Right atrium auricular region (tissue), 2 donors: ENCODE data around the gene CPA3. TPM values are rescaled to one million over a fixed set of nuclear protein-coding genes. Genes with fewer than 3 reads are reported as not detected.

Experiments used
- DNase-seq: peaks from one replicate; pipeline ENCODE4 v3.0.0-alpha.2; 2019; ENCODE audit warnings: low spot score
- H3K27ac ChIP-seq, 2 donors: fragments of 200-600 bp; sonication (generic); 1 replicate in 1 of 2; 2 replicates in 1 of 2; pipeline ENCODE4 v1.5.1; 2016 to 2019
- H3K27me3 ChIP-seq, 2 donors: fragments of 200-600 bp; sonication (generic); one replicate each; pipeline versions ENCODE4 v1.5.1 to v1.6.0; 2017 to 2019
- H3K36me3 ChIP-seq: fragments of 200-600 bp; sonication (generic); one replicate; pipeline ENCODE4 v1.5.1; 2016
- H3K4me1 ChIP-seq, 2 donors: fragments of 200-600 bp; sonication (generic); one replicate each; pipeline versions ENCODE4 v1.5.1 to v1.6.0; 2017 to 2019
- H3K4me3 ChIP-seq, 2 donors: fragments of 200-600 bp; sonication (generic); 1 replicate in 1 of 2; 2 replicates in 1 of 2; pipeline ENCODE4 v1.5.1; 2017 to 2019; ENCODE audit warnings: mild to moderate bottlenecking in 1 of 2, moderate library complexity in 1 of 2
- H3K9me3 ChIP-seq, 2 donors: fragments of 200-600 bp; sonication (generic); one replicate each; pipeline ENCODE4 v1.5.1; 2019
- total RNA-seq, 2 donors: library from RNA; depleted of rRNA; stranded (reverse); fragments of >200 nt; gene quantifications; one replicate each; pipeline ENCODE4 v1.1.0, GENCODE V29; 2016
- TF ChIP-seq, protein P1 (sequence below), 2 donors: fragments of 200-600 bp; sonication (generic); IDR thresholded peaks; one replicate each; pipeline ENCODE4 v1.5.1; 2019; ENCODE audit warnings: antibody characterized with exemption in 2 of 2

CPA3 gene
- total RNA-seq, 2 donors from 2014 or later, result 1.3 to 5.1 TPM

DNA sequence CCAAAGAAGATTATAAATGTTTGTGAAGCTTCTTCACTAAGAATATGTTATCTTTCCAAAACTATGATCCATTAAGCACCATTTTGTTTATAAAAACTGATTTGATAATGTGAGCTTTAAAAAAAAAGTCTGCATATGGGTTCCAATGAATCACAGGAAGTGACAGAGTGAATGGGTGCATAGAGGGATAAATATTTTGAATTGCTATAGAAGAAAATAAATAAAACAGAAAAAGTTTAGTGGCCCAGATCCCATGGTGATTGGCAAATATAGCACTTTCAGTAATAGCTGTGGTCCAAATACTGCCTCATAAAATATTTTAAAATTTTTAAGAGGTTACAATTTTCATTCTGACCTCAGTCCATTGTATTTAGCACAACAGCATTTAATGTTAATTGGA lies 19.2 kb downstream of the CPA3 start:
- H3K4me1 ChIP-seq, result no peaks in the 10 kb centered on the region
- TF ChIP-seq, protein P1, sequence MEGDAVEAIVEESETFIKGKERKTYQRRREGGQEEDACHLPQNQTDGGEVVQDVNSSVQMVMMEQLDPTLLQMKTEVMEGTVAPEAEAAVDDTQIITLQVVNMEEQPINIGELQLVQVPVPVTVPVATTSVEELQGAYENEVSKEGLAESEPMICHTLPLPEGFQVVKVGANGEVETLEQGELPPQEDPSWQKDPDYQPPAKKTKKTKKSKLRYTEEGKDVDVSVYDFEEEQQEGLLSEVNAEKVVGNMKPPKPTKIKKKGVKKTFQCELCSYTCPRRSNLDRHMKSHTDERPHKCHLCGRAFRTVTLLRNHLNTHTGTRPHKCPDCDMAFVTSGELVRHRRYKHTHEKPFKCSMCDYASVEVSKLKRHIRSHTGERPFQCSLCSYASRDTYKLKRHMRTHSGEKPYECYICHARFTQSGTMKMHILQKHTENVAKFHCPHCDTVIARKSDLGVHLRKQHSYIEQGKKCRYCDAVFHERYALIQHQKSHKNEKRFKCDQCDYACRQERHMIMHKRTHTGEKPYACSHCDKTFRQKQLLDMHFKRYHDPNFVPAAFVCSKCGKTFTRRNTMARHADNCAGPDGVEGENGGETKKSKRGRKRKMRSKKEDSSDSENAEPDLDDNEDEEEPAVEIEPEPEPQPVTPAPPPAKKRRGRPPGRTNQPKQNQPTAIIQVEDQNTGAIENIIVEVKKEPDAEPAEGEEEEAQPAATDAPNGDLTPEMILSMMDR (IDR thresholded peaks at IDR 0.05), result no peak
- DNase-seq, result no peak
- no peaks in the 10 kb centered on the region for H3K9me3 ChIP-seq
- H3K27me3 ChIP-seq, result no peaks in the 10 kb centered on the region
- no peaks in the 10 kb centered on the region for H3K36me3 ChIP-seq
- H3K4me3 ChIP-seq, result no peak overlapping the region
- H3K27ac ChIP-seq, result no peak overlapping the region

DNA sequence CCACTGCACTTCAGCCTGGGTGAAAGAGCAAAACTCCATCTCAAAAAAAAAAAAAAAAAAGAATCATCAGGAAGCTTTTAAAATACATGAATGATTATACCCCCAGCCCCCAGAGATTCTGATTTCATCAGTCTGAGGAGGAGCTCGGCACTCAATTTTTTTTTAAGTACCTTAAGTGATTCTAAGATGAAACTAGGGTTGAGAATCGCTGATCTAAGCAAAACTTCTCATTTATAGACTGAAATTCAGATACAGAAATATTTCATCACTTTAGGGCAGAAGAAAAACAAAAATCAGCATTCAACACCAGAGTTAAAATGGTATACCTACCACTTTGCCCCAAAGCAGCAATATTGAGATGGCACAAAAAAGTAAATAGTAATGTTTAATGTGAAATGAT lies 24.7 kb downstream of the CPA3 start:
- Histone ChIP-seq H3K9me3 (no peaks in the 10 kb centered on the region), H3K4me1 (no peaks in the 10 kb centered on the region), H3K36me3 (no peaks in the 10 kb centered on the region), H3K27ac (no peak overlapping the region), H3K27me3 (no peaks in the 10 kb centered on the region), H3K4me3 (no peak overlapping the region)
- no peak for DNase-seq
- TF ChIP-seq, protein P1 (IDR thresholded peaks at IDR 0.05), result no peak

DNA sequence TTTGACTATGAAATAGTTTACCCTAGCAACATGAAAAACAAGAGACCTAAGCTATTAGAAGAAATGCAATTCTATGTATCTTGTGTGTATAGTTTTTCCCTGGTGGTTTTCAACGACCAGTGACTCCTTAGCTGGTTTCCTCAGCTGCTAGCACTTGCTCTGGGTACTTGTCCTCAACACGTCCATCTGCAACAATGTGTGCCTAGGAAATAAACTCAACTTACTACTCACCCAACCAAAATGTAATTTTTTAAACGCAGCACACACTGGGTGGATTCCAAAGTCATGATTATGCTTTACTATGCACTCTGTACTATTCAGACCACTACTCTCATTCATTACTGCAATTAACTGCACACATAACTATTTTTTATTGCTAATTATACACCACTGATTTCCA lies 31.0 kb downstream of the CPA3 start:
- TF ChIP-seq, protein P1 (IDR thresholded peaks at IDR 0.05), result no peak
- no peak overlapping the region for H3K4me3 ChIP-seq
- no peak overlapping the region for H3K27ac ChIP-seq
- no peaks in the 10 kb centered on the region for H3K9me3 ChIP-seq
- no peaks in the 10 kb centered on the region for H3K4me1 ChIP-seq
- no peak for DNase-seq
- H3K27me3 ChIP-seq, result no peaks in the 10 kb centered on the region
- no peaks in the 10 kb centered on the region for H3K36me3 ChIP-seq

DNA sequence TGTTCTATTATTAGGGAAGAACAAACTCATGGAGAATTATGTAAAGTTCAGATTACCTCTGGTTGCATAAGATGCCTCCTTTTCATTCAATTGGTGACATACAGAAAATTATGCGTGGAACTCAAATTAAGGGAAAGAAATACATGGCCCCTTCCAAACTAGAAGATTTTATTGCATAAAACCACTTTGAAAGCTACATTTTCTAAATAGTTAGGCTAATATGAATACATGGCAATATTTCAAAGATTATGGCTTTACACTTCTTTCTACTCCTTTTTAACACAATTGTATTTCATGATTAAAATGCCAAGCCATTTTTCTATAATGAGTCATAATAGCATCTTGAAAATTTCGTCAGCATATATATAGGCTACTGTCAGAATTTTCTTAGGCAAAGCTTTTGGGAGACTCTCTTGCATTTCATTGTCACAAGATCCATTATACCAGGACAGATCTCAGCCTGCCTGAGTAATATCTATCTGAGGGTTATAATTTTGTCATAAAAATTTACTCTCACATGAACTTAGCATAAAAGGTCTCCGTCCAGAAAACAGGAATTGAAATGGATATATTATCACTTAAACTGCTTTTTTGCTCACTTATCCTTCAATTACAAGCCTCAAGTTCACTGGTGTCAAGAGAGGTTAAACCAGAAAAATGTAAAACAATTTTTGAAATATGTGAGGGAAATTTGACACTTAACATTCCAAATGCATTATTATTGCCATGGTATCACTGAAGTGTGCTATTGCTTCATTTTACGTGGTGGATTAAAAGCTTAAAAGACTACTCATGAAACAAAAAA lies 37.1 kb downstream of the CPA3 start:
- no peak overlapping the region for H3K4me3 ChIP-seq
- H3K27me3 ChIP-seq, result no peaks in the 10 kb centered on the region
- no peak for DNase-seq
- no peak overlapping the region for H3K27ac ChIP-seq
- H3K9me3 ChIP-seq, result no peaks in the 10 kb centered on the region
- TF ChIP-seq, protein P1 (IDR thresholded peaks at IDR 0.05), result no peak
- no peaks in the 10 kb centered on the region for H3K4me1 ChIP-seq
- no peaks in the 10 kb centered on the region for H3K36me3 ChIP-seq

DNA sequence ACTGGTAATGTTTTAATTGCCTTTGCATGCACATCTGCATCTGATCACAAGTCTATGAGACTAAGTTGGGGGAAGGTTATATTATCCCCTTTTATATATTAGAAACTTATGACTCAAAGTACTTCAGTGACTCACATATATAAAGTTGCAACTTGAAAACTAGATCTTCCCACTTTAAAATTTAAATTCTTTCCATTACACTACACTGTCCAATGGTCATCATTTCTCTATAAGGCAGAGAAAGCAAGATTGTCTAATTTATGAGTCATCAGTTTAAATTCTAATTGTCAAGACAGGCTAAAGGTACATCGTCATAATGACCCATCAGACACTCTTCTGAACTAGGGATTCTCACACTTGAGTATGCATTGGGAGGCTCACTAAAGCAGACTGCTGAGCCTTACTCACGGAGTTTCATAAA lies 37.9 kb downstream of the CPA3 start:
- H3K27me3 ChIP-seq, result no peaks in the 10 kb centered on the region
- no peak for DNase-seq

More for the DNA sequence above, 37.9 kb downstream of the CPA3 start:
- Histone ChIP-seq H3K36me3 (no peaks in the 10 kb centered on the region), H3K27ac (no peak overlapping the region), H3K9me3 (no peaks in the 10 kb centered on the region), H3K4me3 (no peak overlapping the region), H3K4me1 (no peaks in the 10 kb centered on the region)
- TF ChIP-seq, protein P1 (IDR thresholded peaks at IDR 0.05), result no peak
